ENCODE data around the gene AVL9. TPM values are rescaled to one million over a fixed set of nuclear protein-coding genes. Genes with fewer than 3 reads are reported as not detected.

The AVL9 gene
- total and polyA plus RNA-seq, 9 of the 15 experiments (the other 6 are each of a cell fraction or from before 2014, with no cell fraction given): 6.4 to 66.2 (median 30.1) TPM

DNA sequence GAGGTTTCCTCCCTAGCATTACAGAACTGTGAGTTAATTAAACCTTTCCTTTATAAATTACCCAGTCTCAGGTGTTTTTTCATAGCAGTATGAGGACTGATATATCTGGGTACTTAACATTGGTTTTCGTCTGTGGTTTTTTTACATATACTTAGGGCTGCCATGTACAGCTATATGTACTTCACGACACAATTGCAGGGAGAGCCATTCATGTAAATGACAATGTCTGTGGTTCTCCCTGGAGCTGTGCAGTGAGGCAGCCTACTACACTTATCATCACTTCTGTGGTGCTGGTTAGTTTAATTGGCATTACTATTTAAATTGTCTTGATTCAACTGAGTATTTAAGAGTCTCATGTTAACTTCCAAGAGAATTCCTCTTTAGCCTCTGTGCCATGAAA lies 40.7 kb downstream of the AVL9 start:
- WGBS (ENCODE audit: insufficient coverage, low coverage, missing lambda C conversion rate): 65% methylated on average over 2 of the region's 2 CpGs
- H3K36me3 ChIP-seq (ENCODE audit: control insufficient read depth, insufficient read depth, low read length): peaks cover 10% of the 10 kb centered on the region; the same call in 2 of the 3 replicates
- intact Hi-C loops (cut with micrococcal nuclease) (no loop called here), in situ Hi-C loops (cut with MboI) (no loop called here)
- CTCF ChIA-PET (ENCODE audit: low intra/inter-chr PET ratio): no interaction called here
- BruUV-seq (replicated peaks): no TSS peak
- TF ChIP-seq POLR2G (IDR thresholded peaks at IDR 0.05; ENCODE audit: low read depth, low read length): no peak
- no peak for TF ChIP-seq GATAD2B (IDR thresholded peaks at IDR 0.05; ENCODE audit: borderline replicate concordance)
- TF ChIP-seq, protein P1, sequence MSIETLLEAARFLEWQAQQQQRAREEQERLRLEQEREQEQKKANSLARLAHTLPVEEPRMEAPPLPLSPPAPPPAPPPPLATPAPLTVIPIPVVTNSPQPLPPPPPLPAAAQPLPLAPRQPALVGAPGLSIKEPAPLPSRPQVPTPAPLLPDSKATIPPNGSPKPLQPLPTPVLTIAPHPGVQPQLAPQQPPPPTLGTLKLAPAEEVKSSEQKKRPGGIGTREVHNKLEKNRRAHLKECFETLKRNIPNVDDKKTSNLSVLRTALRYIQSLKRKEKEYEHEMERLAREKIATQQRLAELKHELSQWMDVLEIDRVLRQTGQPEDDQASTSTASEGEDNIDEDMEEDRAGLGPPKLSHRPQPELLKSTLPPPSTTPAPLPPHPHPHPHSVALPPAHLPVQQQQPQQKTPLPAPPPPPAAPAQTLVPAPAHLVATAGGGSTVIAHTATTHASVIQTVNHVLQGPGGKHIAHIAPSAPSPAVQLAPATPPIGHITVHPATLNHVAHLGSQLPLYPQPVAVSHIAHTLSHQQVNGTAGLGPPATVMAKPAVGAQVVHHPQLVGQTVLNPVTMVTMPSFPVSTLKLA (conservative IDR thresholded peaks at IDR 0.05): no peak
- no peak for TF ChIP-seq MAFK (IDR thresholded peaks at IDR 0.05; ENCODE audit: low read length)
- TF ChIP-seq, protein P2, sequence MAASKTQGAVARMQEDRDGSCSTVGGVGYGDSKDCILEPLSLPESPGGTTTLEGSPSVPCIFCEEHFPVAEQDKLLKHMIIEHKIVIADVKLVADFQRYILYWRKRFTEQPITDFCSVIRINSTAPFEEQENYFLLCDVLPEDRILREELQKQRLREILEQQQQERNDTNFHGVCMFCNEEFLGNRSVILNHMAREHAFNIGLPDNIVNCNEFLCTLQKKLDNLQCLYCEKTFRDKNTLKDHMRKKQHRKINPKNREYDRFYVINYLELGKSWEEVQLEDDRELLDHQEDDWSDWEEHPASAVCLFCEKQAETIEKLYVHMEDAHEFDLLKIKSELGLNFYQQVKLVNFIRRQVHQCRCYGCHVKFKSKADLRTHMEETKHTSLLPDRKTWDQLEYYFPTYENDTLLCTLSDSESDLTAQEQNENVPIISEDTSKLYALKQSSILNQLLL (CRISPR knock-in tag; IDR thresholded peaks at IDR 0.05; ENCODE audit: borderline replicate concordance): no peak
- no peak for TF ChIP-seq ZNF239 (CRISPR knock-in tag; IDR thresholded peaks at IDR 0.05)
- no peak for TF ChIP-seq MYC (IDR thresholded peaks at IDR 0.05; ENCODE audit: low read depth, low read length)
- TF ChIP-seq MYC (CRISPR knock-in tag; IDR thresholded peaks at IDR 0.05; ENCODE audit: borderline replicate concordance, low read depth): no peak
- TF ChIP-seq ZNF511 (CRISPR knock-in tag; IDR thresholded peaks at IDR 0.05): no peak
- no peak for TF ChIP-seq MEF2A (IDR thresholded peaks at IDR 0.05; ENCODE audit: control insufficient read depth, low read depth, low read length)
- TF ChIP-seq SP2 (IDR thresholded peaks at IDR 0.05; ENCODE audit: extremely low read depth, low read depth, low read length, poor library complexity, severe bottlenecking): no peak
- no peak for TF ChIP-seq HDAC3 (IDR thresholded peaks at IDR 0.05; ENCODE audit: borderline replicate concordance, partially characterized antibody)
- TF ChIP-seq CEBPB (tag; IDR thresholded peaks at IDR 0.05): no peak
- no peak for TF ChIP-seq ETV1 (tag; conservative IDR thresholded peaks at IDR 0.05; ENCODE audit: low read depth)
- H3K4me3 ChIP-seq: no peak overlapping the region
- ATAC-seq (no peak), DNase-seq (ENCODE audit: extremely low read depth in 1 of 4, low spot score in 3 of 4) (no peak), FAIRE-seq (no peak)
- H3K27me3 ChIP-seq (ENCODE audit: control insufficient read depth in 2 of 2, insufficient read depth in 2 of 2, low read length in 2 of 2): no peaks in the 10 kb centered on the region
- H3K4me2 ChIP-seq (ENCODE audit: insufficient read depth, low read length): no peak overlapping the region
- H4K20me1 ChIP-seq (replicated peaks; ENCODE audit: control insufficient read depth, insufficient read depth, low read length): no peaks in the 10 kb centered on the region
- H3K79me2 ChIP-seq (ENCODE audit: control insufficient read depth, insufficient read depth, low read length): peaks cover 57% of the 10 kb centered on the region
- H3K4me1 ChIP-seq (replicated peaks in 1 of 2; ENCODE audit: control insufficient read depth in 2 of 2, insufficient read depth in 2 of 2, low read length in 2 of 2): peaks cover 0 to 6% of the 10 kb centered on the region in 2 experiments; a peak in 2 of 5 replicates
- H3K9me3 ChIP-seq (replicated peaks; ENCODE audit: control insufficient read depth, insufficient read depth, low read depth, low read length): no peaks in the 10 kb centered on the region
- H3K27ac ChIP-seq (ENCODE audit: extremely low read depth, low read depth, low read length): no peak overlapping the region
- POLR2A ChIA-PET: interaction anchor here (1.3 kb wide), 1 partner anchor 10 kb away, joined by 4 read pairs; no protein-coding TSS in a partner anchor
- H3K9ac ChIP-seq (ENCODE audit: insufficient read depth in 1 of 2, low read depth in 2 of 2, low read length in 2 of 2): no peak overlapping the region
- no peaks in the 10 kb centered on the region for H3K9me1 ChIP-seq (ENCODE audit: control insufficient read depth, insufficient read depth, low read length)
- H2AFZ ChIP-seq (ENCODE audit: low read depth, low read length): no peak overlapping the region

All from K562 (cell line).